CD4-positive, alpha-beta T cell treated with Interleukin-15 for 4 hours (primary cell): ENCODE results near the gene FHIT.

Source experiments
- DNase-seq: peaks from one replicate; pipeline ENCODE4 v3.0.0-alpha.2; 2020; ENCODE audit warnings: low spot score

The FHIT gene

GRCh38 chr3:59709702-59710553 lies 1541.3 kb downstream of the FHIT start:
- no peak for DNase-seq

GRCh38 chr3:59708202-59708601 lies 1543.0 kb downstream of the FHIT start:
- no peak for DNase-seq

GRCh38 chr3:59704292-59704691 lies 1547.0 kb downstream of the FHIT start:
- no peak for DNase-seq

GRCh38 chr3:59699648-59700320 lies 1551.5 kb downstream of the FHIT start:
- DNase-seq = no peak
